ENCODE results near the gene RASSF8. TPM values are rescaled to one million over a fixed set of nuclear protein-coding genes. Genes with fewer than 3 reads are reported as not detected.

Gene RASSF8
- total RNA-seq, 2 experiments from 2014 or later: not detected

DNA sequence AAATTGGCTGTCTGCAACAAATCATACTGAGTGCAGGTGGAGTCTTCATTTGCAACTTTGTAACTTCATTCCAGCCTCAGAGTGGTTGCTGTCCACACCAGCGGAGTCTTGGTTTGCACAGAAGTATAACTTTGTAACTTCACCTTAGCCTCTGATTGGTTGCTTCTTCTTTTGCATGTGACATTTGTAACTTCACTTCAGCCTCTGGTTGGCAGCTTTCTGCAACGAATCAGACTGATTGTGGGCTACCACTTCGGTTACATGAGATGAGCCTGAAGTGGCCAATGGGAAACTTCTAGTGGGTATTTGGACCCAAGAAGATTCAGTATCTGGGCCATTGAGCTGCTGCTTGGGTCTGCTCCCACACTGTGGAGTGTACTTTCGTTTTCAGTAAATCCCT lies 17.8 kb downstream of the RASSF8 start:
- DNase-seq (ENCODE audit: low spot score): no peak
- Histone ChIP-seq H3K27ac (ENCODE audit: low read depth, low read length, poor library complexity, severe bottlenecking) (no peak overlapping the region), H4K20me1 (ENCODE audit: insufficient read depth, low read length) (no peaks in the 10 kb centered on the region), H3K9me3 (ENCODE audit: low read length) (no peaks in the 10 kb centered on the region), H3K36me3 (ENCODE audit: insufficient read depth, low read length) (no peaks in the 10 kb centered on the region), H3K4me3 (ENCODE audit: low read depth, low read length, poor library complexity, severe bottlenecking) (no peak overlapping the region), H2AFZ (ENCODE audit: low read length) (no peak overlapping the region), H3K4me2 (ENCODE audit: low read length) (no peak overlapping the region), H3K79me2 (ENCODE audit: insufficient read depth, low read depth, low read length) (no peaks in the 10 kb centered on the region), H3K4me1 (ENCODE audit: insufficient read depth, low read length, poor library complexity, severe bottlenecking) (no peaks in the 10 kb centered on the region), H3K9me2 (ENCODE audit: insufficient read depth, low read length) (no peaks in the 10 kb centered on the region)
- TF ChIP-seq, protein P1, sequence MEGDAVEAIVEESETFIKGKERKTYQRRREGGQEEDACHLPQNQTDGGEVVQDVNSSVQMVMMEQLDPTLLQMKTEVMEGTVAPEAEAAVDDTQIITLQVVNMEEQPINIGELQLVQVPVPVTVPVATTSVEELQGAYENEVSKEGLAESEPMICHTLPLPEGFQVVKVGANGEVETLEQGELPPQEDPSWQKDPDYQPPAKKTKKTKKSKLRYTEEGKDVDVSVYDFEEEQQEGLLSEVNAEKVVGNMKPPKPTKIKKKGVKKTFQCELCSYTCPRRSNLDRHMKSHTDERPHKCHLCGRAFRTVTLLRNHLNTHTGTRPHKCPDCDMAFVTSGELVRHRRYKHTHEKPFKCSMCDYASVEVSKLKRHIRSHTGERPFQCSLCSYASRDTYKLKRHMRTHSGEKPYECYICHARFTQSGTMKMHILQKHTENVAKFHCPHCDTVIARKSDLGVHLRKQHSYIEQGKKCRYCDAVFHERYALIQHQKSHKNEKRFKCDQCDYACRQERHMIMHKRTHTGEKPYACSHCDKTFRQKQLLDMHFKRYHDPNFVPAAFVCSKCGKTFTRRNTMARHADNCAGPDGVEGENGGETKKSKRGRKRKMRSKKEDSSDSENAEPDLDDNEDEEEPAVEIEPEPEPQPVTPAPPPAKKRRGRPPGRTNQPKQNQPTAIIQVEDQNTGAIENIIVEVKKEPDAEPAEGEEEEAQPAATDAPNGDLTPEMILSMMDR (conservative IDR thresholded peaks at IDR 0.05; ENCODE audit: low read length): no peak
- no peak for TF ChIP-seq EZH2phosphoT487 (IDR thresholded peaks at IDR 0.05; ENCODE audit: borderline replicate concordance, low read depth, low read length)
- no TSS peak for BruUV-seq (replicated peaks)
- intact Hi-C loops (cut with micrococcal nuclease; ENCODE audit: unreplicated experiment): no loop called here
- ChIA-PET POLR2A (no interaction called here), CTCF (ENCODE audit: unreplicated experiment) (no interaction called here)

DNA sequence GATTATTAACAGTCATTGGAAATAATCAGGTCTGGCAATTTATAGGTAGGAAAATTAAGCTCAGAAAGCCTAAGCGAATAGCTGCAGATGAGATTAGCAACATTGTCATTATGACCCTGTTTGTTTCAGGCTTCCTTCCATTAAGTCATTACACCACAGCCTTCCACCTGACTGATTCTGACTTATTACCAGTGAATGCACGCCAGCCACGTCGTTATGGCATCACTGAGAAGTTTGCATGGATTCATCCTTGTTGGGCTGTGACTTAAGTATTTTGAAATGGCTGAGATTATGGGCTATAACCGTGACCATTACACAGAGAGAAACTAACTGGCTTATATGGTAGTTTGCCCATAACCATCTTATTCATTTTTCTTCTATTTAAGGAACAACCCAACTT lies 18.6 kb downstream of the RASSF8 start:
- Histone ChIP-seq H4K20me1 (ENCODE audit: insufficient read depth, low read length) (no peaks in the 10 kb centered on the region), H3K9me2 (ENCODE audit: insufficient read depth, low read length) (no peaks in the 10 kb centered on the region), H3K27ac (ENCODE audit: low read depth, low read length, poor library complexity, severe bottlenecking) (no peak overlapping the region), H3K79me2 (ENCODE audit: insufficient read depth, low read depth, low read length) (no peaks in the 10 kb centered on the region), H3K4me2 (ENCODE audit: low read length) (no peak overlapping the region), H3K36me3 (ENCODE audit: insufficient read depth, low read length) (no peaks in the 10 kb centered on the region), H3K9me3 (ENCODE audit: low read length) (no peaks in the 10 kb centered on the region), H2AFZ (ENCODE audit: low read length) (no peak overlapping the region), H3K4me3 (ENCODE audit: low read depth, low read length, poor library complexity, severe bottlenecking) (no peak overlapping the region), H3K4me1 (ENCODE audit: insufficient read depth, low read length, poor library complexity, severe bottlenecking) (no peaks in the 10 kb centered on the region)
- DNase-seq (ENCODE audit: low spot score): no peak
- TF ChIP-seq, protein P1 (conservative IDR thresholded peaks at IDR 0.05; ENCODE audit: low read length): no peak
- no peak for TF ChIP-seq EZH2phosphoT487 (IDR thresholded peaks at IDR 0.05; ENCODE audit: borderline replicate concordance, low read depth, low read length)
- CTCF ChIA-PET (ENCODE audit: unreplicated experiment): no interaction called here
- POLR2A ChIA-PET: interaction anchor here (0.6 kb wide), 1 partner anchor 101 kb away, joined by 6 read pairs; no protein-coding TSS in a partner anchor
- no TSS peak for BruUV-seq (replicated peaks)
- intact Hi-C loops (cut with micrococcal nuclease; ENCODE audit: unreplicated experiment): no loop called here

DNA sequence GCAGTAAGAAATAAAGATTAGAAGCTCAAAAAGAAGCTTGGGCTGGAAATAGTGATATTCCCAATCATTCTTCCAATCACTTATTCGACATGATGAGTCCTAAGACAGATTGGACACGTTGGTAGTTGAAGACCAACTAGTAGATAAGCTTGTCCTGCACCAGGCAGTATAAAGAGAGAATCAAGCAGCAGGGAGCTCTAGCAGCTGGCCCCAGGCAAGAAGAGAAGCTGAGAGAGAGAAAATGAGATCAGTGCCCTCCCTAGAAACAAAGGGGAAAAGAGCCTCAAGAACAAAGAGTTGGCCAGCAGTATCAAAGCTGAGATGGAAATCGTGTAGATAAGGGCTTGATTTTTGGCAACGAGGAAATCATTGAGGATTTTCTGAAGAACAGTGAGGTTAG lies 20.6 kb downstream of the RASSF8 start:
- Histone ChIP-seq H3K9me2 (ENCODE audit: insufficient read depth, low read length) (no peaks in the 10 kb centered on the region), H3K4me2 (ENCODE audit: low read length) (no peak overlapping the region), H3K4me3 (ENCODE audit: low read depth, low read length, poor library complexity, severe bottlenecking) (no peak overlapping the region), H3K9me3 (ENCODE audit: low read length) (no peaks in the 10 kb centered on the region), H4K20me1 (ENCODE audit: insufficient read depth, low read length) (no peaks in the 10 kb centered on the region), H3K27ac (ENCODE audit: low read depth, low read length, poor library complexity, severe bottlenecking) (no peak overlapping the region), H2AFZ (ENCODE audit: low read length) (no peak overlapping the region), H3K79me2 (ENCODE audit: insufficient read depth, low read depth, low read length) (no peaks in the 10 kb centered on the region), H3K36me3 (ENCODE audit: insufficient read depth, low read length) (no peaks in the 10 kb centered on the region), H3K4me1 (ENCODE audit: insufficient read depth, low read length, poor library complexity, severe bottlenecking) (no peaks in the 10 kb centered on the region)
- no TSS peak for BruUV-seq (replicated peaks)
- intact Hi-C loops (cut with micrococcal nuclease; ENCODE audit: unreplicated experiment): no loop called here
- CTCF ChIA-PET (ENCODE audit: unreplicated experiment): no interaction called here
- POLR2A ChIA-PET: interaction anchor here (2.1 kb wide), 1 partner anchor 15 kb away, joined by 4 read pairs; no protein-coding TSS in a partner anchor
- TF ChIP-seq EZH2phosphoT487 (IDR thresholded peaks at IDR 0.05; ENCODE audit: borderline replicate concordance, low read depth, low read length): no peak
- TF ChIP-seq, protein P1 (conservative IDR thresholded peaks at IDR 0.05; ENCODE audit: low read length): no peak
- DNase-seq (ENCODE audit: low spot score): no peak

All from OCI-LY7 (cell line).